ENCODE measurements around the gene EDN3.

Gene EDN3

GRCh38 chr20:59300333-59301081, at the start of gene EDN3:
Gene EDN3 (plus strand): TSS chr20:59300611. CDS start chr20:59300813, 202 bp downstream.
- no peak for DNase-seq (ENCODE audit: low spot score)

- DNase-seq (ENCODE audit: low spot score): no peak
Observed at GRCh38 chr20:59253325-59253724, 47.1 kb upstream of the EDN3 start.

- no peak for DNase-seq (ENCODE audit: low spot score)
Observed at GRCh38 chr20:59253779-59254319, 46.6 kb upstream of the EDN3 start.

- DNase-seq (ENCODE audit: low spot score): no peak
Observed at GRCh38 chr20:59255256-59255655, 45.2 kb upstream of the EDN3 start.

GRCh38 chr20:59258221-59258621, 42.2 kb upstream of the EDN3 start:
- DNase-seq (ENCODE audit: low spot score): no peak

- no peak for DNase-seq (ENCODE audit: low spot score)
Observed at GRCh38 chr20:59259946-59260345, 40.5 kb upstream of the EDN3 start.

GRCh38 chr20:59265298-59265697, 35.1 kb upstream of the EDN3 start:
- no peak for DNase-seq (ENCODE audit: low spot score)

GRCh38 chr20:59268870-59269269, 31.5 kb upstream of the EDN3 start:
- DNase-seq (ENCODE audit: low spot score): no peak

- no peak for DNase-seq (ENCODE audit: low spot score)
Observed at GRCh38 chr20:59269411-59270025, 30.9 kb upstream of the EDN3 start.

- no peak for DNase-seq (ENCODE audit: low spot score)
Observed at GRCh38 chr20:59270380-59270779, 30.0 kb upstream of the EDN3 start.

- DNase-seq (ENCODE audit: low spot score): no peak
Observed at GRCh38 chr20:59273739-59274357, 26.6 kb upstream of the EDN3 start.

- no peak for DNase-seq (ENCODE audit: low spot score)
Observed at GRCh38 chr20:59276938-59277337, 23.5 kb upstream of the EDN3 start.

GRCh38 chr20:59284470-59284869, 15.9 kb upstream of the EDN3 start:
- DNase-seq (ENCODE audit: low spot score): no peak

GRCh38 chr20:59289994-59290393, 10.4 kb upstream of the EDN3 start:
- DNase-seq (ENCODE audit: low spot score): no peak

- no peak for DNase-seq (ENCODE audit: low spot score)
Observed at GRCh38 chr20:59291740-59292383, 8.5 kb upstream of the EDN3 start.

GRCh38 chr20:59295531-59295930, 4.9 kb upstream of the EDN3 start:
- no peak for DNase-seq (ENCODE audit: low spot score)

GRCh38 chr20:59297686-59298085, 2.7 kb upstream of the EDN3 start:
- no peak for DNase-seq (ENCODE audit: low spot score)

- no peak for DNase-seq (ENCODE audit: low spot score)
Observed at GRCh38 chr20:59299945-59300332, 472 bp upstream of the EDN3 start.

- DNase-seq (ENCODE audit: low spot score): no peak
Observed at GRCh38 chr20:59301343-59302007, 1.1 kb downstream of the EDN3 start.

- no peak for DNase-seq (ENCODE audit: low spot score)
Observed at GRCh38 chr20:59305908-59306655, 5.7 kb downstream of the EDN3 start.

- no peak for DNase-seq (ENCODE audit: low spot score)
Observed at GRCh38 chr20:59307270-59307669, 6.9 kb downstream of the EDN3 start.
